H1 (cell line): ENCODE results near the gene RGN. TPM values are rescaled to one million over a fixed set of nuclear protein-coding genes. Genes with fewer than 3 reads are reported as not detected.

ENCODE experiments used
- CHD7 ChIP-seq: fragments of 300-600 bp; sonication (generic); IDR thresholded peaks from 2 replicates; pipeline ENCODE4 v1.7.1; 2012; ENCODE audit warnings: low read length, moderate library complexity, mild to moderate bottlenecking, inconsistent platforms; ENCODE audit not compliant: insufficient replicate concordance
- EGR1 ChIP-seq: IDR thresholded peaks from 2 replicates; pipeline ENCODE4 v1.6.1; 2011; ENCODE audit warnings: low read depth, low read length, borderline replicate concordance
- MAFK ChIP-seq: IDR thresholded peaks from 2 replicates; pipeline ENCODE4 v1.6.1; 2012; ENCODE audit warnings: low read depth, mild to moderate bottlenecking, improper control_type of control experiment, low read length
- polyA plus RNA-seq, 7 experiments: library from polyadenylated mRNA; depleted of rRNA in 3 of 7; stranded (reverse) in 5 of 7; unstranded in 2 of 7; fragments of >200 nt in 5 of 7; fragments of 200-250 nt in 2 of 7; gene quantifications; 1 replicate in 5 of 7; 2 replicates in 1 of 7; 4 replicates in 1 of 7; pipeline versions ENCODE4 v1.2.1 to v1.2.3, GENCODE V29; 2011 to 2013; ENCODE audit warnings: missing spikeins in 2 of 7, mixed read lengths in 2 of 7
- total RNA-seq: library from RNA; stranded (reverse); fragmentation: NEBNext Ultra II Directional; extraction: Animal tissue kit (Norgen Biotek cat#: 25700); gene quantifications from 2 replicates; pipeline ENCODE4 v1.2.1, GENCODE V29; 2021

RGN gene
- total and polyA plus RNA-seq, 2 of the 8 experiments (the other 6 are each of a cell fraction or from before 2014, with no cell fraction given) = 0.32 to 3.1 TPM

- TF ChIP-seq CHD7 (no peak), MAFK (no peak), EGR1 (no peak)
Observed at GRCh38 chrX:47059142-47059874, 18.9 kb upstream of the RGN start (continued).
